22Rv1 (cell line): ENCODE results near the gene CYREN.

Experiments
- CTCF ChIP-seq: fragments of 450-650 bp; IDR thresholded peaks from 2 replicates; pipeline ENCODE4 v1.5.1; 2017; ENCODE audit warnings: mild to moderate bottlenecking
- ZFX ChIP-seq: fragments of 450-650 bp; IDR thresholded peaks from 2 replicates; pipeline ENCODE4 v1.6.1; 2017; ENCODE audit warnings: antibody characterized with exemption, borderline replicate concordance

GRCh38 chr7:135160098-135160857 lies 10.2 kb downstream of the CYREN start:
- TF ChIP-seq CTCF = no peak
- no peak for TF ChIP-seq ZFX
